Stomach (tissue), 4 donors: ENCODE data around the gene TMEM139.

ENCODE experiments used
- CTCF ChIP-seq, 7 experiments: fragments of 450-650 bp in 4 of 7; fragments of 200-600 bp in 3 of 7; sonication (generic) in 3 of 7; IDR thresholded peaks; one replicate each; pipeline ENCODE4 v1.5.1; 2016 to 2019; ENCODE audit warnings: antibody characterized with exemption in 7 of 7, control low read depth in 2 of 7, mild to moderate bottlenecking in 1 of 7
- EP300 ChIP-seq: sonication (generic); formaldehyde crosslinking; IDR thresholded peaks from one replicate; pipeline ENCODE4 v1.6.1; 2017; ENCODE audit warnings: antibody characterized with exemption
- POLR2A ChIP-seq, 4 donors: fragments of 450-650 bp; IDR thresholded peaks; one replicate each; pipeline ENCODE4 v1.6.1; 2016; ENCODE audit warnings: antibody characterized with exemption in 4 of 4, control low read depth in 2 of 4, mild to moderate bottlenecking in 1 of 4, moderate library complexity in 1 of 4
- POLR2AphosphoS5 ChIP-seq, 3 donors: sonication (generic); formaldehyde crosslinking; IDR thresholded peaks; one replicate each; pipeline ENCODE4 v1.6.1; 2016; ENCODE audit warnings: antibody characterized with exemption in 3 of 3

GRCh38 chr7:143314127-143314526 is 29.4 kb downstream of the TMEM139 start:
- no peak for TF ChIP-seq POLR2AphosphoS5 (IDR thresholded peaks at IDR 0.05)
- TF ChIP-seq EP300, result no peak
- TF ChIP-seq CTCF (IDR thresholded peaks at IDR 0.05), result no peak
- TF ChIP-seq POLR2A (IDR thresholded peaks at IDR 0.05), result no peak
